NCI-H1417 (cell line): Measurements from ENCODE around the gene ATXN10.
"Not testable (repeated sequence)": the region's sequence is repeated elsewhere in the genome, so short reads cannot be mapped to it uniquely, and the experiment has no call there.

Experiments
- DNase-seq, 3 experiments: peaks; one replicate each; lab custom pipeline; 2025; lab: John Stamatoyannopoulos, UW

Gene ATXN10

DNA sequence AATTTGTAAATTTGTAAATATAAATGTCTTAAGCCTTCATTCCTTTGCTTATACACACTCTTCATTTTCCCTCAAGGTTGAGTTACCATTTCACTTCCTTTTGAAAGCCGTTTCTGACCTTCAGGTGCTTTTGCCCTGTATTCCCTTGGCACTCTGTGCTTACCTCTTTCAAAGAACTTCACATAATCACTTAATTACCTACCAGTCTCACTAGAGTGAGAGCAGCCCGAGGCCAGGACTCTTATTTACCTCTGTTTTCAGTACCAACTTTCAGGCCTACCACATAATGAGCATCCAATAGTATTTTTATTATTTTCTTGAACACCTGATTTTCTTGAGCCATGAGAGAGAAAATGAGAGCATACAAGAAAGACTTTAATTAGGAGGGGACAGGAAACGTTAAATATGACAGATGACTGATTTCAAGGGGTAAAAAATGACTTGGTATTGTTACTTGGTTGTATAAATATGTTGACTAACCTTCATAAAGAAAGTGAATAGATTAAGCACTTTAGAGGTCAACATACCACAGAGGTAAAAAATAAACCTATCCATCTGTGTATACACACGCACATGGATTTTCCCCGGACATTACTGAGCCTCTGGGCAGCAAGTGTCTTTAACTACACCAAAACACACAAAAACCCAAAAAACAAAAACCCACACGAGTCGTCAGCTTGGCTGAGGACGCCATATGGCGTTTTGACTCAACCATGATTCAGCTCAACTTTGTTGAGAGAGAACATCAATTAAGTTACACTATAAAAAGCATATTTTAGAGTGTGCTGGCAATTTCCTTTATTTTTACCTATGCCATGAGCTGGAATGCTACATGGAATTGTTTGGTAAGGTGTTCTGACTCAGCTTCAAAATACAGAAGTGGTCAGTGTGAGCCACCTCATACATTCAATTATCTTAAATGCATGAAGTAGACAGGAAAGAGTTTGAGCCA, 7.6 kb downstream of the ATXN10 start:
- peak in 1 of 3 experiments; percentile 4 for DNase-seq

DNA sequence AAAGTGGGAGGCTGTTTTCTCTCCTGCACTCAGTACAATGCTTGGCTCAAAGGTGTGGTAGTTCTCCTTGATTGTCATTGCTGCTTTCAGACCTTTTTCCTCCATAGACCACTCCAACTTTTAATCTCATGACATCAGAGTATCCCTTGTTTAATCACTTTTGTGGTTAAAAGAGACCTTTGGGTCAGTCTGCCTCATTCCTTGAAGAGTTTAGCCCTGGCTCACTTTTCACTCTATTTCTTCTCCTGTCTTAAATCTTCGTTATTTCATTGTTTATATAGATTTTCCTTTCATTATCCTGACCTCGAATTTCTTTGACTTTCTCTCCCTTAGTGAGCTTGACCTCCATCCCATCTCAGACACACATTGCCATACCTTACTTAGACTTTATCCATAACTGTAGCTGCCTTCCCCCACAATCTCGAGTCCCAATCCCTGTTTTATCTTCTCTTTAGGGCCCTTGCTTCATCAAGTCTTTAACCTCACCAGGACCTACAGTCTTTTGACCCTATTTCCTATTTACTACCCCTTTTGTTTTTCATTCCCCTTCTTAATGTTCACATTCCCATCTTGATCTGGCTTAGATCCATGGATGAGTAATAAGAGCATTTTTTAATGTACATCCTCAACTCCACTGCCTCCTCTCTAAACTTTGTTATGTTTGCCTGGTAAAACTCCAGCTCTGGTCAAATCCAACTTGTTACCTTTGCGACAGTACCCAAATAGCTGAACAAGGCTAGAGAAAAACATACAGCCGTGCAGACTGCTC, 9.5 kb downstream of the ATXN10 start:
- no peak for DNase-seq

DNA sequence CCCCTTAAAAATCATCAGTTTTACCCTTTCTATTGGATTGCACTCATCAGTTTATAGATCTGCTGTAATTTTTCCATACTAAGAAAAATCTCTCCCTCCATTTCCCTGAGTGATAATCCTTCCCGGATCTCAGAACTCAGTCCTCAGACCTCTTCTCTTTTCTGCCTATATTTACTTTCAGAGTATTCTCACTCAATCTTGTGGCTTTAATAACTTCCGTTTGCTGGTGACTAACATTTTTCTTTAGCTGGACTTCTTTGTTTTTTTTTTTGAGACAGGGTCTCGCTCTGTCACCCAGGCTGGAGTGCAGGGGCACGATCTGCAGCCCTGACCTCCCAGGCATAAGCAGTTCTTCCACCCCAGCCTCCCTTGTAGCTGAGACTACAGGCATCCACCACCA, 10.4 kb downstream of the ATXN10 start:
- no peak for DNase-seq

DNA sequence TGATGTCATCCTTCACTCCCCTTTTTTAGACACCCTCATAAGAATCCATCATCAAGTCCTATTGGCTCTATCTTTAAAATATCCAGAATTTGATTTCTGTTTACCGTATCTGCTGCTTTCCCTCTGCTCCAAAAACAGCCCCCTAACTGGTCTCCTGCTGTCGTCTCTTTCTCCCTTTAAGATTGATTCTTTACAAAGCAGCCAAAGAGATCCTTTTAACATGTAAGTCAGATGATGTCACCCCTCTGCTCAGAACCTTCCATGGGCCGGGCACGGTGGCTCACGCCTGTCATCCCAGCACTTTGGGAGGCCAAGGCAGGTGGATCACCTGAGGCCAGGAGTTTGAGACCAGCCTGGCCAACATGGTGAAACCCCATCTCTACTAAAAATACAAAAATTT, 11.1 kb downstream of the ATXN10 start:
- not testable (repeated sequence) for DNase-seq

DNA sequence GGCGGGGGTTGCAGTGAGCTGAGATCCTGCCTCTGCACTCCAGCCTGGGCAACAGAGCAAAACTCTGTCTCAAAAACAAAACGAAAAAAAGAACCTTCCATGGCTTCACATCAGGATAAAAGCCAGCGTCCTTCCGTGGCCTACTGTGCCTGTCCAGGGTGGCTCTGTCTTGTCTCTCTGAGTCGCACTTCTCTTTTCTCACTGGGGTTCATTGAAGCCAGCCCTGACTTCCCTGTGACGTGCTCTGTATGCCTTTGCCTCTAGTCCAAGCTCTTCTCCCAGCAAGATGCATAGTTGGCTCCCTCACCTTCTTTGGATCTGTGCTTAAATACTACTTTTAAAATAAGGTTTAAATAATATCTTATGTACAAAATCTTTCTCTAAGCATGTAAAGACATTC, 11.6 kb downstream of the ATXN10 start:
- DNase-seq: no peak

DNA sequence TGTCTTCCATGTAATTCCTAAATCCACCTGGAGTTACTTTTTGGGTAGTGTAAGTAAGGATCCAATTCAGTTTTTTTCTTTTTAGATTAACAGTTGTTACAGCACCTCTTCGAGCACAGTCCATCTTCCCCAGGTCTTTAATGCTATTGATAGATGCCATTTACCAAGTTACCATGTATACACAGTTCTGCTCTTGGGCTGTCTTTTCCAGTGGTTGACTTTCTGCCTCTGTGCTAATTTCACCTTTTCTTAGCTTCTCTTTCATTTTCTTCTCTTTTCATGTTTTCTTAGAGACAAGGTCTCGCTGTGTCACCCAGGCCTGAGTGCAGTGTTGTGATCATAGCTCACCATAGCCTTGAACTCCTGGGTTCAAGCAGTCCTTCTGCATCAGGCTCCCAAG, 12.0 kb downstream of the ATXN10 start:
- no peak for DNase-seq

DNA sequence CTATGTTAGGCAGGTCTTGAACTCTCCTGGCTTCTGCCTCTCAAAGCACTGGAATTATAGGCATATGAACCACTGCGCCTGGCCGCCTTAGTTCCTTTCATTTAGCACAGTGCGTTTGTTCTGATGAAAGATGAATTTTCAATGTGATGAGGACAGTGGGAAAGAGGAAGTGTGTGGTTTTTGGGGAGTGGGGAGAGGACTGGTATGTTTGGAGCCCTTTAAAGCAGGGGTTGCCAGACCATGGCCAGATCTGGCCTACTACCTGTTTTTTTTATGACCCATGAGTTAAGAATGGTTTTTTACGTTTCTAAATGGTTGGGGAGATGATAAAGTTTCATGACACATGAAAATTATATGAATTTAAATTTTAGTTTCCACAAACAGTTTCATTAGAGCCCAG, 12.5 kb downstream of the ATXN10 start:
- DNase-seq: no peak

DNA sequence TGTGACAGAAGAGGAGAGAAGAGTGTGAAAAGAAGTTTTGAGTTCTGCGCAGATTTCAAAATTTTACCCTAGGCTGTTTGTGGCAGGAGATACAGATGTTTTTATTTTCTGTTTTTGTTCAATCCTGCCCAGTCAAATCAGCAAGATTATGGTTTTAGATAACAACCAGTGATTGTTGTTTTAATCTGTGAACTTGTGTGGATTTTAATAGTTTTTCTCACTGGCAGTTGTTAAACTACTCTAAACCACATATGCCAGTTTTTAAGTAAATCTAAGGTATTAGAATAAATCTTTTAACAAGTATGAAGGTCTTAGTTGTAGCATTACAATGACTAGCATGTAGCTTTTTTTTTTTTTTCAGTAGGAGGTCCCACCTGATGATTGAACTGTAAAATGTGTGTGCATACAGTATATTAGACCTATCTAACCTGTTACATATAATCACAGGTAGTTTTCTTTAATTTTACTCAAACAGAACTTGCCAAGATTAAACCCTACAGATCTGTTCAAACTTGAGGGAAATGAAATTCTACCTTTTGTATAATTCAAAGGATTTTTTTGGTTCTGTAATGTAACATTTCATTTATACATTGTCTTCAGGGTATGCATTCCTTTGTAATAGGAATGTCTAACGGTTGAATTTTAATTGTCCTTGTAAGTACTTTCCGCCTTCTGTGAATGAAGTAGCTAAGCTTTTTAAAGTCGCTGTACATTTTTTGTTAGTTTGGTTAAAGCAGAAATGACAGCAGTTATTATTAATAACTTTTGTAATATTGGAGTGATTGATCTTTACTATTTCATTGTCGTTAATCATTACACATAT, 13.3 kb downstream of the ATXN10 start:
- no peak for DNase-seq

DNA sequence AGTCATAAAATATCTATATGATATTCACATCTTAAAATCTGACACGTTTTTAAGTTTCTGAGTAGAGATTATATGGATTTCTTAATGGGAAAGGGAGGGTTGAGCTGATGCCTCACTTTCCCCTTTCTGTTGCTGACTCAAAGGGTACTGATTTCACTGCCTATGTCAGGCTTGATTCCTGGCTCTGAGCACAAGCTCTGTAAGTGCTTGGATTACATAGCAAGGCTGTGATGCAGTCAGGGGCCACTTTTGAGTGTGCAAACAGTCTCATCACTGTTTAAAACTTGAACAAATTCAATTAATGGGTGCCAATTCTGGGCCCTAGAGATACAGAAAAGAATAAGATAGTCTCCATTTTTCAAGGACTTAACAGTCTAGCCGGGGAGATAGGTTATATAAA, 14.4 kb downstream of the ATXN10 start:
- DNase-seq: no peak

DNA sequence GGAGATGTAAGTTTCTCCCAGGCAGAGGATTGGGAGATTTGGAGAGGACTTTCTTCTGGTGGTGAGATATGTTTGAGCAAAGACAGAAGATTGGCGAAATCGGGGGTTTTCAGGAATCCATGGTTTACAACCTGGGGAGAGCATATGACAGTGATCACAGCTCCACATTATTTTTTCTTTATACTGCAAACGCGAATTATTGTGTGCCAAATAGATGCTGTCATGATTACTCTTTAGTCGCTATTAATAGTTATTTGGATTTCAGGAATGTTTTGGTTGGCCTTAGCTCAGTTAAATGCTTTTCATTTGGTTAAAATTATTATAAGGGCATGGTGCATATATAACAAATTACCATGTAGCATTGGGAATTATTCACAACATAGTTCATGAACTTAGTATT, 15.2 kb downstream of the ATXN10 start:
- no peak for DNase-seq

DNA sequence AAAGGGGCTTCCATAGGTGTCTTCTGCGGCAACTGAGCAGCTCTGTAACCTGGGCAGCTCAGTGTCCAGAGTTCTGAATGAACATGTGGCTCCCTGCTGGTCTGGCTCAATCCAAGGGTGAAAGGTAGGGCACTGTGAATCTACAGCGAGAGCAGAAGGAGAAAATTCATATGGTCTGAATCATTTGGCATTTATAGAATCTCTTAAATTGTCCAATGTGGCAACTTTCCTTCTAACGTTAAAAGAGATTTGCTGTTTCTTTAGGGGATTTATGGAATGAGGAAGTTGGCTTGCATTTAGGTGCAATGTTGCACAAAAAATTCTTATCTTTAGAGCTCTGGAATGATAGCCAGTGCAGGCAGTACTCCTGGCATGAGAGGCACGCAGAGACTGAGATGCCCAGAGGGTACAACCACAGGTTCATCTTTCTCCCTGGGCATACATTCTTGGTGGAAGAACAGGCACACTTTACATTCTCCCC, 17.0 kb downstream of the ATXN10 start:
- DNase-seq: no peak

DNA sequence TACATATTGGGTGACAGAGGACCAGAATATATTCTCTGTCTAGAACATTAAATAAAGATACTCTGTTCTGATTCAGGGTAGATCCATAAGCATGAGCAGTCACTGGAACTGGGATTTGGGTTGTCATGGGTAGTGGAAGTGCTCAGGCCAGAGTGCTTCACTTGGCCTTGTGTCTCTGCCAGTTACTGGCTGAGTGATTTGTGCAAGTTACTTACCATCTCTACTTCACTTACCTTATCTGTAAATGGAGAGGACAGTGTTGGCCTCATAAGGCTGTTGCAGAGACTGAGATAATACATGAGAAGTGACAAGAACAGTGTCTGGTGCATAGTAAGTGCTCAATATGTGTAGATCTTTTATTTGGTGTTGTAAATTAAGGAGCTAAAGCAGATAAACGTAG, 17.6 kb downstream of the ATXN10 start:
- DNase-seq: no peak

DNA sequence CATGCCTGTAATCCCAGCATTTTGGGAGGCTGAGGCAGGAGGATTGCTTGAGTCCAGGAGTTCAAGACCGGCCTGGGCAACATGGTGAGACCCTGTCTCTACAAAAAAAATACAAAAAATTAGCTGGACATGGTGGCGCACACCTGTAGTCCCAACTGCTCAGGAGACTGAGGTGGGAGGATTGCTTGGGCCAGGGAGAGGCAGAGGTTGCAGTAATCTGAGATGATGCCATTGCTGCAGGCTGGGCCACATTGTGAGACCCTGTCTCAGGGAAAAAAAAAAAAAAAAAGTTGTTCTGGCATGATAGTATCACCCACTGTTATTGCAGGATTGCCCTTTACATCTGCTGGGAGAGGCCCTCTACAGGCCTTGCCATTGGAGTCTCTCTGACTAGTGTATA, 18.4 kb downstream of the ATXN10 start:
- no peak for DNase-seq

DNA sequence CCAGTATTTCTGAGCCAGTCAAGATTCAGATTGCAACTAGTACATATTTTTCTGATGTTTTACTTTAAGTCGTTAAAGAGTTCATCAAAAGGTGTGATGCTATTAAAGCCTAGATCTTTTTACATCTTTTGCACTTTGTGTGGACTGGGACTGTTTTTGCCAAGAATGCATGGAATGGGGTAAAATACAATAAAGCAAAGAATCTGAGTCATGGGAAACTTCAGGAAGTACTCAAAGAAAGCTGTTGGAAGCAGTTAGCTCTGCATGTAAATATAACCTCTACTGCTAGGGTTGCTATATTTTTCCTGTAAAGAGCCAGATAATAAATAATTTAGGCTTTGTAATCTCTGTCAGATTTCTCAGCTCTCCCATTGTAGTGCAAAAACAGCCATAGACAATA, 20.9 kb downstream of the ATXN10 start:
- no peak for DNase-seq

DNA sequence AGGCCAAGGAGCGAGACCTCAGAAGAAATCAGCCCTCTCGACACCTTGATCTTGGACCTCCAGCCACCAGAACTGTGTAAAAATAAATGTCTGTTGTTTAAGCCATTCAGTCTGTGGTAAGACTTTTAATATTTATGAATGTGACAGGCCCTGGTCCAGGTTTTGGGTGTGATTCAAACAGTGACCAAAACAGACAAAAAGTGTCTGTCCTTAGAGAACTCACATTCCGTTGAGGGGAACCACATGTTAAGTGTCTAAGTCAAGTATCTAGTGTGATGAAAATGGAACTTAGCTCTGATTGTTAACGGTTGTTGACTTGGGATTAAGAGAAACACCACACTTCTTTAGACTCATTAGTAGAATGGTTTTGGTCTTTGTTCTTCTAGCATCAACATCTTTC, 22.2 kb downstream of the ATXN10 start:
- no peak for DNase-seq

DNA sequence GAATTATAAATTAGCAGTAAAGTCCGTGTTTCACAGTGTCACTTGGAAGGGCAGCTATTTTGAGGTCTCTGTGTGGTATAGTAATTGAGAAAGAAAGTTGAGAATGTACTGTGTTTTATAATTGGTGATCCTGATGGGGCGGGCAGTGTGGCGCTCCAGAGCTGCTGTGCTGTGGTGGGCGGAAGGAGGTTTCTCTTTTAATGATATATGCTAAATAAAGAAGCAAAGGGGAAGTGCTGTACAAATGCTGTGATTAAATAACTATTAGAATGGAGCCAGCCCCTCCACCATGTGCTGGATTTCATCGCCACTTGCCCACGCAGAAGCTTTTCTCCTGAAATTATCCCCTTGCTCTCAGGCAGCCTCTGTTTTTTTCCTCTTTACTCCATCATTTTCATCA, 24.6 kb downstream of the ATXN10 start:
- DNase-seq: no peak

DNA sequence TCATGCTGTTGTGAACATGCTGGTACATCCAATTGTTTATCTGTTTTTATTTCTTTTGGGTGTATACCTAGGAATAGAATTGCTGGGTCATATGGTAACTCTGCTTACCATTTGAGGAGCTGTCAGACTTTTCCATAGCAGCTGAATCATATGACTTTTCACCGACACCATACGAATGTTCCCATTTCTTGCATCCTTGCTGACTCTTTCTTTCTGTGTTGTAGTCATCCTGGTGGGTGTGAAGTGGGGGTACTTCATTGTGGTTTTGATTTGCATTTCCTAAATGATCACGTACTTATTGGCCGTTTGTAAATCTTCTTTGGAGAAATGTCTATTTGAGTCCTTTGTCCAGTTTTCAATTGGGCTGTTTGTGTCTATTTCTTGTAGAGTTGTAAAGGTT, 26.5 kb downstream of the ATXN10 start:
- no peak for DNase-seq

DNA sequence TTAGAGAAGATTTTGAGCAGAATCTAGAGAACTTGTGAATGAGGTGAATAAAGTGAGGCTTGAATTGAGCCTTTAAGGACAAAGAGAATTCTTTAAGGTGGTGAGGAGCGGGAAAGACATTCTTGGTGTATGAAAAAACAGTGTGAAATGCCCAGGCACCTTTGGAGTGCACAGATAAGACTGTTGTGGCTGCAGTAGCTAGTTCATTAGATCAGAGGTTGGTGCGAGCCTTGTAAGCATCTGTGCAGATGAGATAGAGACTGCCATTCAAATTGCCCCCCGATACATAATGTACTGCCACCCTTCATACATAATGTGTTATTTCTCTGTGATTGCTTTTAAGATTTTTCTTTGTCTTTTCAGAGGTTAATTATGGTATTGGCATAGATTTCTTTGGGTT, 31.3 kb downstream of the ATXN10 start:
- no peak for DNase-seq

DNA sequence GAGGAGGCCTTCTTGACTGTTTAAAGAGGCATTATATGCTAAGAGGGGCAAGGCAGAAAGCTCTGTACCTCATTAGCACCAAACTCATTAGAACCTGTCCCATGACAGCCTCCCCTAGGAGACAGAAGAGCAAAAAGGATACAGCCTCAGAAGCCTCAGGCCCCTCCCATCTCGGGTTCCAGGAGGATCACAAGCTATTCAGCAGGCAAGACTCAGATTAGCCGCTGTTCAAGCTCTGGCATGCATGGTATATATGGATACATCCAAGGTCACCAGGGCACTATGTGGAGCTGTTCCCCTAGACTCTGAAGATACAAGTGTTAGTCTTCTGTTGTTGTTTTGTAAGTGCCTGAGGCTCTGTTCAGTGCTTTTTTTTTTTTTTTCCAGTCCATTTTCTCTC, 32.1 kb downstream of the ATXN10 start:
- no peak for DNase-seq

DNA sequence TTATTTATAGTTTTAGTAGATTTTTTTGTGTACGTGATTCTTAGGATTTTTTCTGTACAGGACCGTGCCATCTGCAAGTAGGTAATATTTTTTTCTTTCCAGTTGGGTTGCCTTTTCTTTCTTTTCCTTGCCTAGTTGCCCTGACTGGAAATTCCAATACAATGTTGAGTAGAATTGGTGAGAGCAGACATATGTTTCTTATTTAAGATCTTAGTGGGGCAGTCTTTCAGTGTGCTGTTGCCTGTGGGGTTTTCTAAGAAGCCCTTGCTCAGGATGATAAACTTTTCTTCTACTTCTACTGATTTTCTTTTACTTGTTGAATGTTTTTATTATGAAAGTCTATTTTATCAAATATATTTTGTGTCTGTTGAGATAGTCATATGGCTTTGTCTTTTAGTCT, 33.0 kb downstream of the ATXN10 start:
- no peak for DNase-seq

DNA sequence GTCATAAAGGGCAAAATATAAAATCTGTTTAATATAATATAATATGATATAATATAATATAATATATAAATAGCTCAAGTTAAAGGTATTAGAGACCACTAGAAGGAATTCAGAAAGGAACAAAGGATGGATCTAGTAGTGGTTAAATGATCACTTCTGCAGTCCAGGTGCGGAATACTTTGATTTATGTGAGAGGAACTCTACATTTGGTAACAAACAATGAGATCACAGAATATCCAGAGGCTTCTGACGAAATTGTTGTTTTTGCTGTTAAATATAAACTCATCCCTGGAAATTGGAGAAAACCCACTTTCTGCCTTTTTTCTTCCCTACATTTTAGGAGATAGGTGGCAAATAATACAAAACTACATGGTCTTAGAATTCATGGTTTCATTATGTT, 36.0 kb downstream of the ATXN10 start:
- no peak for DNase-seq

DNA sequence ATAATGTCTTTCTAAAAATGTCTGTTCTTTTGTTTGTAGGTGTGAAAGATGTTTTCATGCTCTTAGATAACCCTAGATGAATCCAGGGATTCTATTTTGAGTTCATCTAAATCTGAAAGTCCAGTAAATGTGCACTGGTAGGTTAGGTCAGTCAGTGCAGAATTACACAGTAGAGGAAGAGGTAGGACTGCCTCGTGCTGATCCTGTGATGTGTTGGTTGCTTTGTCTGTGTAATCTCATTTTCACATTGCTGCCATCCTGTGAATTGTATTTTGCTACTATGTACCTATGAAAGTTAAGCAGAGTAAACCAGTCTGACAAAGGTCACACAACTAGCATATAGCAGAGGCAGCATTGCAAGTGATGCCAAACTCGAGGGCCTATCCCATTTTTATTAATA, 36.5 kb downstream of the ATXN10 start:
- no peak for DNase-seq
